HCT116 (cell line): ENCODE data around the gene DMXL1. TPM values are rescaled to one million over a fixed set of nuclear protein-coding genes. Genes with fewer than 3 reads are reported as not detected.

Experiments
- ATAC-seq: fragments of 200-7000 bp; cut with Tn5 transposase; 2 replicates; pipeline ENCODE4 v1.9.1; 2020; ENCODE audit warnings: mild to moderate bottlenecking, moderate library complexity
- BruUV-seq: library from RNA; stranded (reverse); fragments of 400-500 nt; replicated peaks from 2 replicates; lab custom pipeline; 2021; lab: Mats Ljungman, UMichigan
- CTCF ChIA-PET: fragments of 300-600 bp; sonication (Branson Sonifier 250); formaldehyde crosslinking; loops from one replicate; lab custom pipeline; 2021; ENCODE audit warnings: antibody characterized with exemption; lab: Charles Lee
- POLR2A ChIA-PET: fragments of 300-600, 350-600 bp; sonication (Branson Sonifier 250); formaldehyde crosslinking; loops from one replicate; lab custom pipeline; 2021; ENCODE audit warnings: antibody characterized with exemption; lab: Charles Lee
- RAD21 ChIA-PET, 2 experiments: fragments of 300-600 bp; sonication (Branson Sonifier 250); formaldehyde crosslinking; loops; one replicate each; lab custom pipeline; 2023; ENCODE audit warnings: low total read pairs in 2 of 2; ENCODE audit not compliant: uncharacterized antibody in 2 of 2, unreplicated experiment in 2 of 2, low non-redundant PET in 1 of 2; lab: Charles Lee
- DNase-seq: peaks from one replicate; pipeline ENCODE4 v3.0.0-alpha.2; 2010; ENCODE audit warnings: low read depth, low spot score
- H2AFZ ChIP-seq: fragments of 200-600 bp; shearing (Covaris generic), sonication (generic); 2 replicates; pipeline ENCODE4 v1.6.1; 2017; ENCODE audit warnings: low read depth, mixed run types, mixed read lengths, antibody characterized with exemption, low read length; ENCODE audit not compliant: poor library complexity, severe bottlenecking
- H3K27ac ChIP-seq: 2 replicates; pipeline ENCODE4 v1.5.1; 2012; ENCODE audit warnings: low read depth, low read length
- H3K27me3 ChIP-seq: fragments of 200-600 bp; sonication (generic); 2 replicates; pipeline ENCODE4 v1.6.1; 2016; ENCODE audit warnings: mixed run types, low read length, mixed read lengths; ENCODE audit not compliant: insufficient read depth
- H3K36me3 ChIP-seq, 2 experiments: fragments of 200-500 bp in 1 of 2; fragments of 200-600 bp in 1 of 2; sonication (Bioruptor generic) in 1 of 2; sonication (generic) in 1 of 2; 2 replicates each; pipeline versions ENCODE4 v1.5.1 to v1.6.1; 2014 to 2016; ENCODE audit warnings: low read length in 2 of 2, inconsistent platforms in 1 of 2, mixed read lengths in 1 of 2, mixed run types in 1 of 2; ENCODE audit not compliant: insufficient read depth in 2 of 2, control insufficient read depth in 1 of 2
- H3K4me1 ChIP-seq, 2 experiments: fragments of 200-600 bp in 1 of 2; sonication (generic) in 1 of 2; 2 replicates each; pipeline versions ENCODE4 v1.5.1 to v1.6.1; 2012 to 2017; ENCODE audit warnings: low read length in 2 of 2, inconsistent platforms in 1 of 2, mild to moderate bottlenecking in 1 of 2, mixed read lengths in 1 of 2, mixed run types in 1 of 2, moderate library complexity in 1 of 2; ENCODE audit not compliant: insufficient read depth in 2 of 2, control insufficient read depth in 1 of 2
- H3K4me2 ChIP-seq: fragments of 200-600 bp; sonication (generic); 2 replicates; pipeline ENCODE4 v1.6.1; 2017; ENCODE audit warnings: mixed run types, low read length, mixed read lengths
- H3K4me3 ChIP-seq, 2 experiments: fragments of 200-600 bp in 1 of 2; sonication (generic) in 1 of 2; replicated peaks in 1 of 2; 2 replicates each; pipeline ENCODE4 v1.5.1; 2011 to 2016; ENCODE audit warnings: low read length in 2 of 2, control low read depth in 1 of 2, low read depth in 1 of 2, mild to moderate bottlenecking in 1 of 2, mixed read lengths in 1 of 2, mixed run types in 1 of 2
- H3K79me2 ChIP-seq: fragments of 200-600 bp; sonication (generic); 2 replicates; pipeline ENCODE4 v1.6.1; 2017; ENCODE audit warnings: mild to moderate bottlenecking, mixed run types, low read length, moderate library complexity, mixed read lengths; ENCODE audit not compliant: insufficient read depth
- H3K9ac ChIP-seq: fragments of 200-600 bp; sonication (generic); 2 replicates; pipeline ENCODE4 v1.6.1; 2016; ENCODE audit warnings: low read length, mixed read lengths
- H3K9me2 ChIP-seq: fragments of 200-600 bp; sonication (generic), shearing (Covaris generic); 2 replicates; pipeline ENCODE4 v1.6.1; 2017; ENCODE audit warnings: mixed run types, mild to moderate bottlenecking, moderate library complexity; ENCODE audit not compliant: insufficient read depth
- H3K9me3 ChIP-seq, 2 experiments: fragments of 200-500 bp in 1 of 2; fragments of 200-600 bp in 1 of 2; sonication (Bioruptor generic) in 1 of 2; sonication (generic) in 1 of 2; 2 replicates each; pipeline ENCODE4 v1.6.1; 2014 to 2017; ENCODE audit warnings: low read length in 2 of 2, mixed read lengths in 2 of 2, inconsistent platforms in 1 of 2, low read depth in 1 of 2, mild to moderate bottlenecking in 1 of 2, mixed run types in 1 of 2, moderate library complexity in 1 of 2; ENCODE audit not compliant: control insufficient read depth in 1 of 2, insufficient read depth in 1 of 2
- H4K20me1 ChIP-seq: fragments of 200-600 bp; sonication (generic), shearing (Covaris generic); 2 replicates; pipeline ENCODE4 v1.6.1; 2017; ENCODE audit warnings: mixed run types, mild to moderate bottlenecking, moderate library complexity; ENCODE audit not compliant: insufficient read depth
- ATF3 ChIP-seq: IDR thresholded peaks from 2 replicates; pipeline ENCODE4 v1.6.1; 2012
- EGR1 ChIP-seq: IDR thresholded peaks from 2 replicates; pipeline ENCODE4 v1.6.1; 2012; ENCODE audit warnings: low read depth
- EZH2phosphoT487 ChIP-seq: fragments of 200-600 bp; IDR thresholded peaks from 2 replicates; pipeline ENCODE4 v1.6.1; 2018; ENCODE audit warnings: antibody characterized with exemption, borderline replicate concordance
- SP1 ChIP-seq: IDR thresholded peaks from 2 replicates; pipeline ENCODE4 v1.6.1; 2012; ENCODE audit warnings: low read depth
- SRF ChIP-seq: IDR thresholded peaks from 2 replicates; pipeline ENCODE4 v1.6.1; 2012; ENCODE audit warnings: low read depth
- YY1 ChIP-seq: IDR thresholded peaks from 2 replicates; pipeline ENCODE4 v1.6.1; 2011; ENCODE audit warnings: low read length, low read depth, moderate library complexity, mild to moderate bottlenecking; ENCODE audit not compliant: insufficient replicate concordance; ENCODE audit errors: extremely low read depth
- ZNF274 ChIP-seq: fragments of 200-500 bp; sonication (Bioruptor generic); IDR thresholded peaks from 2 replicates; pipeline ENCODE4 v1.6.1; 2014; ENCODE audit warnings: mild to moderate bottlenecking, low read depth, low read length, inconsistent platforms
- intact Hi-C: fragments of 100-400 bp; cut with micrococcal nuclease; formaldehyde crosslinking; loops from 2 replicates; pipeline ENCODE4 v1.10.0; 2022
- total RNA-seq: library from RNA; stranded (reverse); gene quantifications from one replicate; pipeline ENCODE4 v1.2.1, GENCODE V29; 2021; ENCODE audit not compliant: unreplicated experiment
- TF ChIP-seq, protein P1 (sequence below): IDR thresholded peaks from 2 replicates; pipeline ENCODE4 v1.6.1; 2012; ENCODE audit warnings: low read depth

DMXL1 gene
- total RNA-seq, 1 experiment from 2014 or later: 21.1 TPM

DNA sequence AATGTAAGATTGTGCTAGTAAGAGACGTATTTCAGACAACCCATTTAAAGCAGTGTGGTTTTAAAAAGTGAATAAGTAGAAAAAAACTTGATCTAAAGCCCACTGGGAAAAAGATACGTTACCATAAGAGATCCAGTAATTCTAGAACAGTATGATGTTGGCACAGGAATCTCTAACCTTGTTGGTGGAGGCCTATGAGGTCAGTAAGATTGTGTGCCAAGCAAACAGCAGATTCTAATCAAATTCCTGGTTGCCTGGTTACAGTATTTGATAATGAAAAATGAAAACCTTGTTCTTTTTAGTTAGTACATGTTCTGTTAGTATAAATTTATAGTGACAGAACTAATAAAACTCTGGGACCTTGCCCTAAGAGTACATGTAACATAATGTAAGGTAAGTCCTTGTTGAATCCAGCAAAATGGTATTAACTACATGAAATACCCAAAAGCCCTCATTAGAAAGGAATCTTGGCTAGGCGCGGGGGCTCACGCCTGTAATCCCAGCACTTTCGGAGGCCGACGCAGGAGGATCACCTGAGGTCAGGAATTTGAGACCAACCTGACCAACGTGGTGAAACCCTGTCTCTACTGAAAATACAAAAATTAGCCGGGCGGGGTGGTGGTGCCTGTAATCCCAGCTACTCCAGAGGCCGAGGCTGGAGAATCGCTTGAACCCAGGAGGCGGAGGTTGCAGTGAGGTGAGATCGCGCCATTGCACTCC lies 33.2 kb upstream of the DMXL1 start (continued):
- TF ChIP-seq, protein P1, sequence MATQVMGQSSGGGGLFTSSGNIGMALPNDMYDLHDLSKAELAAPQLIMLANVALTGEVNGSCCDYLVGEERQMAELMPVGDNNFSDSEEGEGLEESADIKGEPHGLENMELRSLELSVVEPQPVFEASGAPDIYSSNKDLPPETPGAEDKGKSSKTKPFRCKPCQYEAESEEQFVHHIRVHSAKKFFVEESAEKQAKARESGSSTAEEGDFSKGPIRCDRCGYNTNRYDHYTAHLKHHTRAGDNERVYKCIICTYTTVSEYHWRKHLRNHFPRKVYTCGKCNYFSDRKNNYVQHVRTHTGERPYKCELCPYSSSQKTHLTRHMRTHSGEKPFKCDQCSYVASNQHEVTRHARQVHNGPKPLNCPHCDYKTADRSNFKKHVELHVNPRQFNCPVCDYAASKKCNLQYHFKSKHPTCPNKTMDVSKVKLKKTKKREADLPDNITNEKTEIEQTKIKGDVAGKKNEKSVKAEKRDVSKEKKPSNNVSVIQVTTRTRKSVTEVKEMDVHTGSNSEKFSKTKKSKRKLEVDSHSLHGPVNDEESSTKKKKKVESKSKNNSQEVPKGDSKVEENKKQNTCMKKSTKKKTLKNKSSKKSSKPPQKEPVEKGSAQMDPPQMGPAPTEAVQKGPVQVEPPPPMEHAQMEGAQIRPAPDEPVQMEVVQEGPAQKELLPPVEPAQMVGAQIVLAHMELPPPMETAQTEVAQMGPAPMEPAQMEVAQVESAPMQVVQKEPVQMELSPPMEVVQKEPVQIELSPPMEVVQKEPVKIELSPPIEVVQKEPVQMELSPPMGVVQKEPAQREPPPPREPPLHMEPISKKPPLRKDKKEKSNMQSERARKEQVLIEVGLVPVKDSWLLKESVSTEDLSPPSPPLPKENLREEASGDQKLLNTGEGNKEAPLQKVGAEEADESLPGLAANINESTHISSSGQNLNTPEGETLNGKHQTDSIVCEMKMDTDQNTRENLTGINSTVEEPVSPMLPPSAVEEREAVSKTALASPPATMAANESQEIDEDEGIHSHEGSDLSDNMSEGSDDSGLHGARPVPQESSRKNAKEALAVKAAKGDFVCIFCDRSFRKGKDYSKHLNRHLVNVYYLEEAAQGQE: no peak
- TF ChIP-seq YY1 (no peak), EGR1 (no peak), ATF3 (no peak), EZH2phosphoT487 (no peak), ZNF274 (no peak), SP1 (no peak)

- no peak overlapping the region for H3K9ac ChIP-seq
- no peak for TF ChIP-seq YY1
- no peak for TF ChIP-seq SRF
- no TSS peak for BruUV-seq
- ATAC-seq: no peak
- no peaks in the 10 kb centered on the region for H3K79me2 ChIP-seq
- no peak overlapping the region for H3K4me2 ChIP-seq
- ChIA-PET CTCF (interaction anchor here (1.0 kb wide), 1 partner anchor 60 kb away, joined by 4 read pairs; the partner anchor contains the start of gene DTWD2), RAD21 (no interaction called here), POLR2A (interaction anchor here (0.7 to 1.3 kb wide), 3 partner anchors 8 to 403 kb away, joined by 3 to 5 read pairs (median 3); partner anchors contain the start of gene DMXL1)
- no peaks in the 10 kb centered on the region for H4K20me1 ChIP-seq
- H3K36me3 ChIP-seq: no peaks in the 10 kb centered on the region
- DNase-seq: no peak
- H3K4me1 ChIP-seq: no peaks in the 10 kb centered on the region
- H3K9me3 ChIP-seq: no peaks in the 10 kb centered on the region
- no peak overlapping the region for H2AFZ ChIP-seq
- no peak overlapping the region for H3K27ac ChIP-seq
- H3K4me3 ChIP-seq: no peak overlapping the region
- no peaks in the 10 kb centered on the region for H3K27me3 ChIP-seq
- no peaks in the 10 kb centered on the region for H3K9me2 ChIP-seq
- intact Hi-C loops: no loop called here
Measured at GRCh38 chr5:119048246-119048645, 22.6 kb upstream of the DMXL1 start.
